HG02852 (cell line): Measurements from ENCODE around the gene SERPINI2.

ENCODE experiments used
- ATAC-seq: cut with Tn5 transposase; IDR thresholded peaks from one replicate; pipeline ENCODE4 v1.9.1; 2021; ENCODE audit warnings: mild to moderate bottlenecking, moderate library complexity; ENCODE audit not compliant: unreplicated experiment

SERPINI2 gene

GRCh38 chr3:167473863-167474262 lies at the start of gene SERPINI2:
Gene SERPINI2, minus strand, starts transcription at chr3:167474042. Its CDS starts 2,208 bp downstream, at chr3:167471834.
- no peak for ATAC-seq

GRCh38 chr3:167521006-167521355 lies 47.1 kb upstream of the SERPINI2 start:
- no peak for ATAC-seq

GRCh38 chr3:167520266-167521005 lies 46.6 kb upstream of the SERPINI2 start:
- ATAC-seq, result no peak

- ATAC-seq, result no peak
Measured at GRCh38 chr3:167507954-167508353, 34.1 kb upstream of the SERPINI2 start.

GRCh38 chr3:167502401-167502800 lies 28.6 kb upstream of the SERPINI2 start:
- ATAC-seq, result no peak

GRCh38 chr3:167501941-167502340 lies 28.1 kb upstream of the SERPINI2 start:
- ATAC-seq, result no peak

- ATAC-seq, result no peak
Measured at GRCh38 chr3:167497903-167498302, 24.1 kb upstream of the SERPINI2 start.

- ATAC-seq, result no peak
Measured at GRCh38 chr3:167493244-167493643, 19.4 kb upstream of the SERPINI2 start.

- no peak for ATAC-seq
Measured at GRCh38 chr3:167491621-167492020, 17.8 kb upstream of the SERPINI2 start.

- no peak for ATAC-seq
Measured at GRCh38 chr3:167489571-167489970, 15.7 kb upstream of the SERPINI2 start.

GRCh38 chr3:167487556-167487955 lies 13.7 kb upstream of the SERPINI2 start:
- ATAC-seq, result no peak

- no peak for ATAC-seq
Measured at GRCh38 chr3:167484551-167484950, 10.7 kb upstream of the SERPINI2 start.

- no peak for ATAC-seq
Measured at GRCh38 chr3:167483708-167484475, 10.1 kb upstream of the SERPINI2 start.

GRCh38 chr3:167481164-167481563 lies 7.3 kb upstream of the SERPINI2 start:
- no peak for ATAC-seq

- no peak for ATAC-seq
Measured at GRCh38 chr3:167480748-167481147, 6.9 kb upstream of the SERPINI2 start.

- no peak for ATAC-seq
Measured at GRCh38 chr3:167469381-167469780, 4.5 kb downstream of the SERPINI2 start.

GRCh38 chr3:167467848-167468611 lies 5.8 kb downstream of the SERPINI2 start:
- ATAC-seq, result no peak

- no peak for ATAC-seq
Measured at GRCh38 chr3:167466966-167467365, 6.9 kb downstream of the SERPINI2 start.

- ATAC-seq, result no peak
Measured at GRCh38 chr3:167456157-167456799, 17.6 kb downstream of the SERPINI2 start.

- no peak for ATAC-seq
Measured at GRCh38 chr3:167453815-167454214, 20.0 kb downstream of the SERPINI2 start.

GRCh38 chr3:167451282-167451681 lies 22.6 kb downstream of the SERPINI2 start:
- no peak for ATAC-seq
